HFFc6 (cell line): Measurements from ENCODE around the gene PAK4. TPM values are rescaled to one million over a fixed set of nuclear protein-coding genes. Genes with fewer than 3 reads are reported as not detected.

ENCODE experiments used
- DNase-seq: peaks from one replicate; pipeline ENCODE4 v3.0.0-alpha.2; 2018
- H3K27ac Mint-ChIP-seq: 2 replicates; pipeline ENCODE4 v1.8.0; 2020; ENCODE audit warnings: mild to moderate bottlenecking, mixed read lengths
- H3K27me3 Mint-ChIP-seq: 2 replicates; pipeline ENCODE4 v1.8.0; 2021; ENCODE audit warnings: mild to moderate bottlenecking, moderate library complexity, mixed read lengths; ENCODE audit not compliant: insufficient read depth
- H3K36me3 Mint-ChIP-seq: 2 replicates; pipeline ENCODE4 v1.8.0; 2021; ENCODE audit warnings: low read depth, mixed read lengths
- H3K4me1 Mint-ChIP-seq: 2 replicates; pipeline ENCODE4 v1.8.0; 2020; ENCODE audit warnings: low read depth, mixed read lengths
- H3K4me3 Mint-ChIP-seq: 2 replicates; pipeline ENCODE4 v1.8.0; 2020; ENCODE audit warnings: mild to moderate bottlenecking, moderate library complexity, mixed read lengths
- H3K9me3 Mint-ChIP-seq: 2 replicates; pipeline ENCODE4 v1.8.0; 2020; ENCODE audit warnings: mild to moderate bottlenecking, mixed read lengths
- CTCF ChIP-seq: fragments of 200-600 bp; sonication (generic); IDR thresholded peaks from 2 replicates; pipeline ENCODE4 v1.5.0; 2021; ENCODE audit warnings: antibody characterized with exemption, mild to moderate bottlenecking
- total RNA-seq, 6 experiments: library from RNA; stranded (reverse); fragmentation: NEBNext Ultra II Directional; extraction: Animal tissue kit (Norgen Biotek cat#: 25700); gene quantifications; 2 replicates in 1 of 6; 3 replicates in 5 of 6; pipeline ENCODE4 v1.2.3, GENCODE V29; 2021

The PAK4 gene
- total RNA-seq, 6 experiments from 2014 or later: 35.4 to 40.4 (median 35.8) TPM

- TF ChIP-seq CTCF: no peak
- Mint-ChIP-seq H3K9me3 (no peaks in the 10 kb centered on the region), H3K4me3 (no peak within 1 kb of the TSS), H3K36me3 (no peaks in the 10 kb centered on the region), H3K4me1 (peaks cover 7% of the 10 kb centered on the region), H3K27ac (no peak within 1 kb of the TSS), H3K27me3 (peaks cover 33% of the 10 kb centered on the region)
- no peak for DNase-seq
Observed at GRCh38 chr19:39196860-39197562, 71.4 kb downstream of the PAK4 start, which contains the start of gene NCCRP1. Gene NCCRP1, plus strand, starts transcription at chr19:39196964. Its CDS starts 19 bp downstream, at chr19:39196983.

- no peaks in the 10 kb centered on the region for H3K9me3 Mint-ChIP-seq
- no peaks in the 10 kb centered on the region for H3K36me3 Mint-ChIP-seq
- no peak overlapping the region for H3K4me3 Mint-ChIP-seq
- peaks cover 7% of the 10 kb centered on the region for H3K4me1 Mint-ChIP-seq
- H3K27me3 Mint-ChIP-seq: peaks cover 41% of the 10 kb centered on the region
- no peak for DNase-seq
- peak; percentile 16; the same call in 1 of the 2 replicates for TF ChIP-seq CTCF
- no peak overlapping the region for H3K27ac Mint-ChIP-seq
Observed at GRCh38 chr19:39197808-39198207, 72.2 kb downstream of the PAK4 start.

GRCh38 chr19:39199025-39199424 lies 73.4 kb downstream of the PAK4 start:
- Mint-ChIP-seq H3K27me3 (peaks cover 52% of the 10 kb centered on the region), H3K36me3 (no peaks in the 10 kb centered on the region)

GRCh38 chr19:39200066-39200802 lies 74.6 kb downstream of the PAK4 start:
- Mint-ChIP-seq H3K4me3 (no peak overlapping the region), H3K36me3 (no peaks in the 10 kb centered on the region), H3K4me1 (peaks cover 7% of the 10 kb centered on the region), H3K9me3 (no peaks in the 10 kb centered on the region), H3K27me3 (peaks cover 51% of the 10 kb centered on the region), H3K27ac (no peak overlapping the region)
- no peak for DNase-seq
- no peak for TF ChIP-seq CTCF

More at GRCh38 chr19:39199025-39199424, 73.4 kb downstream of the PAK4 start:
- no peak for TF ChIP-seq CTCF
- Mint-ChIP-seq H3K4me3 (no peak overlapping the region), H3K27ac (no peak overlapping the region), H3K9me3 (no peaks in the 10 kb centered on the region), H3K4me1 (peaks cover 7% of the 10 kb centered on the region)
- DNase-seq: peak; percentile 29

- DNase-seq: no peak
- TF ChIP-seq CTCF: no peak
- Mint-ChIP-seq H3K27me3 (peaks cover 51% of the 10 kb centered on the region), H3K4me3 (no peak overlapping the region), H3K36me3 (no peaks in the 10 kb centered on the region), H3K9me3 (no peaks in the 10 kb centered on the region), H3K27ac (no peak overlapping the region), H3K4me1 (peaks cover 7% of the 10 kb centered on the region)
Observed at GRCh38 chr19:39200803-39201115, 75.2 kb downstream of the PAK4 start.
